ENCODE results near the gene UBR2.
"Not testable (repeated sequence)": the region's sequence is repeated elsewhere in the genome, so short reads cannot be mapped to it uniquely, and the experiment has no call there.

Gene UBR2

DNA sequence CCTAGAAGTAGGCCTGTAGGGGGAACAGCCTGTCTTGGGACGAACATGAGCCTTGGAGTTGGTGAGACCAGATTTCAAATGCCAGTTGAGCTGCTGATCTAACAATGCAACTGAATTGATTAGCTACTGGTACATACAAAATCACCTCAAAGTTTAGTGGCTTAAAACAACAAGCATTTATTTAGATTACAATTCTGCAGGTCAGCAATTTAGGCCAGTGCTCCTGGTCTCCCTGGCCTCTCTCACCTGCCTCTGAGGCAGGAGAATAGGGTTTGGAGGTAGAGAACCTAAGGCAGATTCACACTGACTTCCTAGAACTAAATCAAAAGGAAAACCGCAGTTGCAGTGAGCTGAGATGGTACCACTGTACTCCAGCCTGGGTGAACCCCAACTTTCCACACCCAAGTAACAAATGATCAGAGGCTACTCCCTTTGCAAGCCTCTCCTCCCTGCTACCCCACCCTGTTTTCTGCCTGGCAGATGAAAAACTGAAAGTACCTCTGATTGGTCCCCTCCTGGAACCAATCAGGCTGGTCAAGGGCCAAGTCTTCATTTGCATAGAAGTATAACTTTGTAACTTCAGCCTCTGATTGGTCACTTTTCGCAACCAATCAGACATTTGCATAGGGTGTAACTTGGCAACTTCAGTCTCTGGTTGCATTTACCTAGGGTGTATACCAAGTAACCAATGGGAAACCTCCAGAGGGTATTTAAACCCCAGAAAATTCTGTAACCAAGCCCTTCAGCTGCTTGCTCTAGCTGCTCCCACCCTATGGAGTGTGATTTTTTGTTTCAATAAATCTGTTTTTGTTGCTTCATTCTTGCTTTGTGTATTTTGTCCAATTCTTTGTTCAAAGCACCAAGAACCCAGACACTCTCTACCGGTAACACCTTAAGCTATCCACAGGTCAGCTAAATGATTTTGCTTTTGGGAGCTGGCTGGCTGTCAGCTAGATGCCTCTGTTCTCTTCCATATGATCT is 8.1 kb upstream of the UBR2 start:
- DNase-seq = no peak

DNA sequence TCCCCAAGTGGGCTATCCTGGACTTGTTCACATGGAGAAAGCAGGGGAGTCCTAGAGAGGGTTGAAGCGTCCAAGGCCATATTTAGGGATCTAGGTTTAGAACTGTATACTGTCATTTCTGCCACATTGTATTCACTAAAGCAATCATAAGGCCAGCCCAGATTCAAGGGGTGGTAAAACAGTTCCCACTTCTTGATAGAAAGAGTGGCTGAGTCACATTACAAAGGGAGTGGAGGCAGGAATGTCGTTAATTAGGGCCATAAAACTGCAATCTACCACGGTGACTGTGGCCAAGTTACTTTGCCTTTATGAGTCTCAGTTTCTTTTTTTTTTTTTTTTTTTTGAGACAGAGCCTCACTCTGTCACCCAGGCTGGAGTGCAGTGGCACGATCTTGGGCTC is 7.4 kb upstream of the UBR2 start:
- DNase-seq = no peak

DNA sequence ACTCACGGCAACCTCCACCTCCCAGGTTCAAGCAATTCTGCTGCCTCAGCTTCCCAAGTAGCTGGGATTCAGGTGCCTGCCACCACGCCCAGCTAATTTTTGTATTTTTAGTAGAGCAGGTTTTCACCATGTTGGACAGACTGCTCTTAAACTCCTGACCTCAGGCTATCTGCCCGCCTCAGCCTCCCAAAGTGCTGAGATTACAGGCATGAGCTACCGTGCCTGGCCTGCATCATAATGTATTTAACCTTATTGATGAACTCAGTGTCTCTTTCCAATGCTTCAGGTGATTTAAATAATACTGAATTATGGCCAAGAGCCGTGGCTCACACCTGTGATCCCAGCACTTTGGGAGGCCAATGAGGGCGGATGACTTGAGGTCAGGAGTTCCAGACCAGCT is 4.6 kb upstream of the UBR2 start:
- not testable (repeated sequence) for DNase-seq

DNA sequence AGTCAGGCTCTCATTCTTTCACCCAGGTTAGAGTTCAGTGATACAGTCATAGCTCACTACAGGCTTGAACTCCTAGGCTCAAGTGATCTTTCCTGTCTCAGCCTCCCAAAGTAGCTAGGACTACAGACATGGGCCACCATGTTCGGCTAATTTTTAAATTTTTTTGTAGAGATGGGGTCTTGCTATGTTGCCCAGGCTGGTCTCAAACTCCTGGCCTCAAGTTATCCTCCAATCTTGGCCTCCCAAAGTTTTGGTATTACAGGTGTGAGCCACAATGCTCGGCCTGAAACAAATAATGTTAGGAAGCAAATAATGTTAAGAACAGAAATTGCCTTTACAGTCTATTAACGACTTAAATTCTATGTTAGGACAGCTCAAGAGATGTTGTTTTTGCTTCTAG is 1.8 kb upstream of the UBR2 start:
- no peak for DNase-seq

DNA sequence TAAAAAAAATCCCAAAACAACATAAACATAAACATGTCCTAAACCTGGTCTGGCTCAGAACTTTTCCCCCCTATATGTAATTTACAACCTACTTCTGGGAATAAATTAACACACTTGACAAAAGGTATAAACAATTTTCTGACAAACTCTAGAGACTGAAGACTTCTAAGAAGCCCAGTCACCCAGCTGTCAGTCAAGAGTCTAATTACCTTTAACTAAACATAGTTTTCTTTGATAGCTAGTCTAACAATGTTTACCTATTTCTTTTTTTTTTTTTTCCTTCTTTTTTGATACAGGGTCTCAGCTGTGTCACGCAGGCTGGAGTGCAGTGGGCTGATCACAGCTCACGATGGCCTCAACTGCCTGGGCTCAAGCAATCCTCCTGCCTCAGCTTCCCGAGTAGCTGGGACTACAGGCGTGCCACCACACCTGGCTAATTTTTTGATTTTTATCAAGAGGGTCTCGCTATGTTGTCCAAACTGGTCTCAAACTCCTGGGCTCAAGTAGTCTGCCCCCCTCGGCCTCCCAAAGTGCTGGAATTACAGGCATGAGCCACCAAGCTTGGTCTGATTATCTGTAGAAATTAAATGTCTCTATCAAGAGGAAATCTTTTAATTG is 932 bp upstream of the UBR2 start:
- no peak for DNase-seq

DNA sequence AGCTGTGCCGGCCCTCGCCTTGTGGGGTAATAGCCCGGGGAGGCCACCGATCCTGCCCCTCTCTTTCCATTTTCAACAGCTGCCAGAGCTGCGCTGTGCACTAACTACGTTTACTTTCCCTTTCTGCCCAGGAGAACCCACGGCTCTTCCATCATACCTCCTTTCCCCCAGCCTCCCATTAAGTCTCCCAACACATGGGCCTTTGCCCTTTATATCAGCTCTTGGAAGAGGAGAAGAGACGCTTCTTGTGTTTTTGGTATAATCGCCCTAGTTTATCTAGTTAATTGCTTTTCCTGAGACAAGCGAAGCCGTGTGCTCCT is 637 bp downstream of the UBR2 start:
- DNase-seq = no peak

DNA sequence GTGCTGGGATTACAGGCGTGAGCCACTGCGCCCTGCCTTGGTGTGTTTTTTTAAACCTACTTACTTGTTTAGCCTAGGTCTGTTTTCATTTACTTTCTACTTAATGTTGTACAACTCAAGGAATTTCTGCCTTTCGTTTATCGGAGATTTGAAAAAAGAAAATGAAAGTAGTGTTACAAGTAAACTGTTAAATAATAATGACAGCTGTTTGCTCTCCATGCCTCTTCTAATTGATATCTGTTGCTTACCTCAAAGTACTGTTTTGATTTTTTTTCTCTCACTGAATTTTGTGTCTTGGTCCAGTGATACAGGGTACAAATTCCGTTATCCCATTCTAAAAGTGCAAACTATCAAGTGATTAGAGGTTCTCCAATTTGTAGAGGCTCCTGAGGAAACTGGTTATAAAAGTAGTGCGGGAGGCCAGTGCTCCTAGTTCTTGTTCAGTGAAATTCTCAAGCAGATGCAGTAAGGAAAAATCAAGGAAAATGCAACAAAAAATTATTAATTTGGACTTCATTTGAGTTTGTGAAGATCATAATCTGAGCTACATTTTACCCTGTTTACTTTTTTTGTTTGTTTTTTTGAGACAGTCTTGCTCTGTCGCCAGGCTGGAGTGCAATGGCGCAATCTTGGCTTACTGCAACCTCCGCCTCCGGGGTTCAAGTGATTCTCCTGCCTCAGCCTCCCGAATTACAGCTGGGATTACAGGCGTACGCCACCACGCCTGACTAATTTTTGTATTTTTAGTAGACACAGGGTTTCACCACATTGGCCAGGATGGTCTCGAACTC is 2.2 kb downstream of the UBR2 start:
- DNase-seq = no peak

DNA sequence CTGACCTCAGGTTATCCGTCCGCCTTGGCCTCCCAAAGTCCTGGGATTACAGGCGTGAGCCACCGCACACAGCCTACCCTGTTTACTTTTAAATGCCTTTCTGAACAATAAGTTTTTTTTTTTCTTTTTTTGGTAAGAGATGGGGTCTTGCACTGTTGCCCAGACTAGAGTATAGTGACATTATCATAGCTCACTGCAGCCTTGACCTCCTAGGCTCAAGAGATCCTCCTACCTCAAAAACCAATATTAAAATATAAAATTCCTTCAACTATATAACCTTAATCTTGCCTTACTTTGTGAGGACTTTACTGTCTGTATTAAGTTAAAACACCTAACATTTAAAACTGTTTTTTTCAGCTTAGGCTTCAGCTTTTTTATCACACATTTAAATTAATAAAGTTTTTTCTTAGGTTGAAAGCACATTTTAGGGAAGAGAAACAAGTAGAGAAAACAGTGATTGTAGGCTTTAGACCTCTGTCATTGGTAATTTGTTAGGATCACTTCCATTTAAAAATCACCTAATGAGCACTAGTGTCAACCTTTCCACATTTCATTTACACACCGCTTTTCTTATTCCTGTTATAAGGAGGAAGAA is 2.9 kb downstream of the UBR2 start:
- no peak for DNase-seq

DNA sequence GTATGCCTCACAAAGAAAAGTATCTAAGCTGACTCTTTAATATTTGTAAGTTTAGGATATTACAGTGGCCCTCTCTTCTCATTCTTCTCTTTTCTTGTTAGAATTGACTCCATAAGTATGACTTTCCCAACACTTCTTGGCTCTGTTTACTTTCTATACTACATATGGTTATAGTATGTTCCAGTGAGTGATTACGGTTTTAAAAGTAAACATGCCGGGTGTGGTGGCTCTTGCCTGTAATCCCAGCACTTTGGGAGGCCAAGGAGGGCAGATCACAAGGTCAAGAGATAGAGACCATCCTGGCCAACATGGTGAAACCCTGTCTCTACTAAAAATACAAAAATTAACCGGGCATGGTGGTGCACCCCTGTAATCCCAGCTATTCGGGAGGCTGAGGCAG is 3.4 kb downstream of the UBR2 start:
- not testable (repeated sequence) for DNase-seq

DNA sequence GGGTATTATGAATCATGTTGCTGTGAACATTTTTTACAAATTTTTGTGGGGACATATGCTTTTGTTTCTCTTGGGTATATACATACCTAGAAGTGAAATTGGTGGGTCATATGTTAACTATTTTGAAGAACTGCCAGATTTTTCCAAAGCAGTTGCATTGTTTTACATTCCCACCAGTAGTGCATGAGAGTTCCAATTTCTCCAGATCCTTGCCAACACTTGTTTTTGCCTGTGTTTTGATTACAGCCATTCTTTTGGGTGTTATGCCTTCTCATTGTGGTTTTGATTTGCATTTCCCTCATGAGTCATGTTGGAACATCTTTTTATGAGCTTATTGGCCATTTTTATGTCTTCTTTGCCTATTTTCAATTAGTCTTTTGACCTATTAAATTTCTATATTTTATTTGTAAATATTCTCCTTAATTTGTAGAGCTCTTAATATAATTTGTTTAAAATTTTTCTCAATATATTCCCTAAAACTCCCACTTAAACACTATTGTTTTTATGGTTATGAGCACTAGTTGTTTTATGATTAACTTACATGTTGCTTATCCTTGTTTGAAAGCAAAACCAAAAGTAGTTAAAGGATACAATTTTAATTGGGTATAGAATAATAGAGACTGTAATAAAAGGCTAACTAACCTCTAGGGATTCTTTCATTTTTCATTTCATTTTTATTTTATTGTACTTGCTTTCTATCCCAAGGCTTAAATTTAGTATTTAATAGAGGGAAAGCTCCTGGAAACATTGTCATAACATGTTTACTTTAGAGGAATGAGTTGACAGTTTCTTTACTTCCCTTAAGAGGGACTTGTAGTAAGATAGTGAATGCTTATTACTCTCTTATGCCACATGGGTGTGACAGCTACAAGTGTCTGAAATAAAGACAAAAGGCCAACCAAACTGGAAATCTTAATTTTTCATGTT is 5.5 kb downstream of the UBR2 start:
- no peak for DNase-seq

DNA sequence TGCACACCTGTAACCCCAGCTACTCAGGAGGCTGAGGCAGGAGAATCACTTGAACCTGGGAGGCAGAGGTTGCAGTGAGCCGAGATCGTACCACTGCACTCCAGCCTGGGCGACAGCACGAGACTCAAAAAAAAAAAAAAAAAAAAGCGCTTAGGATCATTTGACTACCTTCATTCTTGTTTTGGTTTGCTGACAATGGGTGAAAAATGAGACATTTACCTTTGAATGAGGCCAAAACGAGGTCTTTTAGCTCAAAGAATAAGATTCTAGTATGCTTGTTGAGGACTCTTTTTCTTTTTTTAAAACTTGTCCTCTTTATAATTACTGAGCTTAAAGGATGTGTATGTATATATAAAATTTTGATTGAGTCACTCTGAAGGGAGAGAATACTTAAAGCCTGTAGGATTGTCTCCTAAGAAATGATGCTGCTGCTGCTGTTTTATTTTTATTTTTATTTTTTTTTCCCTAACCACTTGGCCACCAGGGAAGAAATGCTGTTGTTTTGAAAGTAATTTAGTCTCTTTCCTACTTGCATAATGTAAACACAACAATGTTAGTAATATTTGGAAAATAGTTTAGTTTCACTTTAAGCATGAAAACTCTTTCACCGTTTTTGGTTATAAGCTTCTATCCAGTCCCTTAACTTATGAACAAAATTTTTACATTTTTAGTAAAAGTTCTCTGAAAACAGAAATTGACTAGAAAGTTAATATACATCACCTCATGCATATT is 7.9 kb downstream of the UBR2 start:
- no peak for DNase-seq

DNA sequence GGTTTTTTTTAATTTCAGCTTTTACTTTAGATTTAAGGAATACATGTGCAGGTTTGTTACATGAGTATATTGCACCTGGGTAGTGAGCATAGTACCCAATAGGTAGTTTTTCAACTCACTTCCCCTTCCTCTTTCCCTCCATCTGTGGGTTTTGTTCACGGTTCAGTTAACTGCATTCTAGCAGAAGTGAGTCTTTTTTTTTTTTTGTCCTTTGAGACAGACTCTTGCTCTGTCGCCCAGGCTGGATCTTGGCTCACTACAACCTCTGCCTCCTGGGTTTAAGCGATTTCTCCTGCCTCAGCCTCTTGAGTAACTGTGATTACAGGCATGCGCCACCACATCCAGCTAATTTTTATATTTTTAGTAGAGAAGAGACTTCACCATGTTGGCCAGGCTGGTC is 8.7 kb downstream of the UBR2 start:
- DNase-seq = no peak

DNA sequence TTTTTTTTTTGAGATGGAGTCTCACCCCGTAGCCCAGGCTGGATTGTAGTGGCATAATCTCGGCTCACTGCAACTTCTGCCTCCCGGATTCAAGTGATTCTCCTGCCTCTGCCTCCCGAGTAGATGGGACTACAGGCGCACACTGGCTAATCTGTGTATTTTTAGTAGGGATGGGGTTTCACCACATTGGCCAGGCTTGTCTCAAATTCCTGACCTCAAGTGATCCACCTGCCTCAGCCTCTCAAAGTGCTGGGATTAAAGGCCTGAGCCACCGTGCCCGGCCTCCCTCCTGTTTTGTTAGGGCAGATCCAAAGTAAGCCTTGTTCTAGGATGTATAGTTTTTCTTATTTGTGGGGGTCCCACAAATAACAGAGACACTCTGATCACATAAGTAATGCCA is 12.7 kb downstream of the UBR2 start:
- DNase-seq = not testable (repeated sequence)

DNA sequence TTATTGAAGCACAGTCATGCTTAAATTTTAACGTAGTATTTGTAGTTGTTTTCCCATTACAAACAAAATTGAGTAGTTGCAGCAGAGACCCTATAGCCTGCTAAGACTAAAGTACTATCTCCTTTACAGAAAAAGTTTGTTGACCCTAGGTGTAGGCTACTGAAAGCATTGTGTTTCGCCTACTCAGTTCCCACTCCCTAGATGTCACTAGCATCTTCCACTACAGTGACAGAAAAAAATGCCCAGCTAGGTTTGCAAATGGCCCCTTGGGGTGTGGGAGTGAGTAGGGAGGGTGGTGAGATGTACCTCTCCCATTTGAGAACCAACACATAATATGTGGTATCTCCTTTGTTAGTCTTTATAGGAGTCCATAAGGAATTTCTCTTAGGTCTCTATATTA is 34.5 kb downstream of the UBR2 start:
- DNase-seq = no peak

DNA sequence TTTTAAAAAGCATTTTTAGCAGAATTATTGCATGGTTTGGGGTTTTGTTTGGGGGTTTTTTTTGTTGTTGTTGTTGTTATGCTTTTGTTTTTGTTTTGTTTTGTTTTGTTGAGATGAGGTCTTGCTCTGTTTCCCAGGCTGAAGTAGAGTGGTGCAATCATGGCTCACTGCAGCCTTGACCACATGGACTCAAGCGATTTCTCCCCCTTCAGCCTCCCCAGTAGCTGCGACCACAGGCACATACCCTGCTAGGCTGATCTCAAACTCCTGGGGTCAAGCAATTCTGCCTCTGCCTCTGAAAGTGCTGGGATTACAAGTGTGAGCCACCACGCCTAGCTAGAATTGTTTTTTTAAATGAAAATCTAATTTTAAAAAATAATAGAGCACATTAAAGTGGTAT is 35.7 kb downstream of the UBR2 start:
- DNase-seq = no peak

DNA sequence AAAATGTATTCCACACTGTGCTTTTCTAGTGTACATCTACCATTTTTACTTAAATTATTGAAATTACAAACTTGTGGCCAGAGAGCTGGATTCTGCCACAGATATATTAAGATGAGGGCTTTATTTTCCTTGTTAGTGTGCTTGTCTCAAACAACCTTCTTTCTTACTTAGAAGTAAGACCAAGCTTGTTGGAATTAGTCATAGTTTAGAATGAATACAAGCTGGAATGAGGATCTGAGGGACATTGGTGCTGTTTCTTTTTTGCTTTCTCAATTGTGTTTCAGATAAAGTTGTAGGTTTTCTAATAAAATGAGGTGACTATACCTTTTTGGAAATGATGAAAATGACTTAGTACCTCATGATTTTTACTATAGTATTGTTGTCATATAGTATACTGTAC is 40.3 kb downstream of the UBR2 start:
- no peak for DNase-seq

DNA sequence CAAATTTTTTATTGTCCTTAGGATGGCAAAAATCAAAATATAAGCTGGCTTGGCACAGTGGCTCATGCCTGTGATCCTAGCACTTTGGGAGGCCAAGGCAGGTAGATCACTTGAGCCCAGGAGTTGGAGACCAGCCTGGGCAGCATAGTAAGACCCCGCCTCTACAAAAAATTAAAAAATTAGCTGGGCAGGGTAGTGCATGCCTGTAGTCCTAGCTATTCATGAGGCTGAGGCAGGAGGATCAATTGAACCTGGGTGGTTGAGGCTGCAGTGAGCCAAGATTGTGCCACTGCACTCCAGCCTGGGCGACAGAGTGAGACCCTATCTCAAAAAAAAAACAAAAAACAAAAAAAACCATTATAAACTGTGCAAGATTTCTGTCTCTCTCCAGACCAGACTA is 40.9 kb downstream of the UBR2 start:
- not testable (repeated sequence) for DNase-seq

DNA sequence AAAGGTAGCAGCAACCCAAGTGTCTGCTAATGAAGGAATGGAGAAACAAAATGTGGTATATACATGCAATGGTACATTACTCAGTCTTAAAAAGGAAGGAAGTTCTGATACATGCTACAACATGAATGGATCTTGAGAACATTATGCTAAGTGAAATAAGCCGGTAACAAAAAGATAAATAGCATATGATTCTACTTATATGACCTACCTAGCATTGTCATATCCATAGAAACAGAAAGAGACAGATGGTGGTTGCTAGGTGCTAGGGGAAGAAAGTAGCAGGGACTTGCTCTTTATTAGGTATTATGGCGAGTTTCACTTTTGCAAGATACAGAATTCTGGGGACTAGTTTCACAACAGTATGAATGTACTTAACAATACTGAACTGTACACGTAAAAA is 46.6 kb downstream of the UBR2 start:
- no peak for DNase-seq

DNA sequence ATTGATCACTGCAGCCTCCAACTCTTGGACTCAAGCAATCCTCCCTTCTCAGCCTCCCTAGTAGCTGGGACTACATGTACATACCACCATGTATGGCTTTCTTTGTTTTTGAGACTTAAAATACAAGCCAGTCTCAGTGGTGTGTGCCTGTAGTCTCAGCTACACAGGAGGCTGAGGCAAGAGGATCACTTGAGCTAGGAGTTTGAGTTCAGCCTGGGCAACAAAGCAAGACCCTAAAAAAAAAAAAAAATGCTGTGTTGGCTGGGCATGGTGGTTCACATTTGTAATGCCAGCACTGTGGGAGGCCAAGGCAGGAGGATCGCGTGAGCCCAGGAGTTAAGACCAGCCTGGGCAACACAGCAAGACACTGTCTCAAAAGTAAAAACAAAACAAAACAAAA is 51.7 kb downstream of the UBR2 start:
- DNase-seq = no peak

DNA sequence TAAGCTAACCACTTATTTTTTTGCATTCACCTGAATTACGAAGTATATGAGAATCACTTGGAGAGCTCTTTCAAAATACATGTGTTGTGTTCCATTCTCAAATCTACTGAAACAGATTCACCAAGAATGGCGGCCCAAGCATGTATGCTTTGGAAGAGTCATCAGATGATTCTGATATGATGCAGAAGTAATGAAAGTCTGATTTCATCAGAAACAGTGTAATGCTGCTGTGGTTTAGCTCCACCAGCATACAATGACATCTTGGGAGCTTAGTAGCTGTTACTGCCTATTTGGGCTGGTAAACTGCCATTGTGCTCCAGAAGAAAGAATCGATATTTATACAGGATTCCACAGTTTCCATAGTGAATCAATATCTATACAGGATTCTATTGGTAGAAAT is 52.9 kb downstream of the UBR2 start:
- DNase-seq = no peak

DNA sequence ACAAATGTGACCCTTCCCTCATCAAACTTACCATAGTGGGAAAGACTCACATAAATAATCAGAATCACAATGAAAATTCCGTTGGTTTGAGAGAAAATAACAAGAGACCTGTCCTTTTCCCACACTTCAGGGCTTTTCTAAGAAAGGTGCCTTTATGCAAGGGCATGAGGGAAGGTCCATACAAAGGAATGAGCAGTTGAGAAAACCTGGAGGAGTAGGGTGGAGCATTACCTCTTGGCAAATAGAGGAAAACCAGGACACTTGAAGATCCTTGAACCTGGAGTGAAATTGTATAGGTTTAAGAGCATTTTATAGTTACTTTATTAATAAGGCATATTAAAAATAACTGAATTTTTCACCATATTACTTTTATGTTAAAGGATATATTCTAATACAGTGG is 54.3 kb downstream of the UBR2 start:
- DNase-seq = no peak

DNA sequence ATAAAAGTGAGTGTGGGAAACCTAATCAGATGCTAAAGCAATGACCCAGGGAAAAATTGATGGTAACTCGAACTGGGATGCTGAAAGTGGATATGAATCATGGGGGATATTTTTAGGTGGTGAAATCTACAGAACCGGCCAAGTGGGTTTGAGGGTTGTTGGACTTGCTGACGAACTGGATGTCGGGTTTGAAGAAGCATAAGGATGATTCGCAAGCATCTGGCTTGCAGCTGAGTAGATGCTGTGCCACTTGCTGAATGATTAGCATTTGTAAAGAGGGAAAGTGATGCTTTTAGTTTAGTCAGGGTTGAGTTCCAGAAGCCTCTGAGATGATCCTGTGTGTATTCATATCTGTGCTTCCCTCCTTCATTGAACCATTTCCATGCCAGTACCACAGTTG is 54.9 kb downstream of the UBR2 start:
- no peak for DNase-seq
